Calu3 (cell line): Measurements from ENCODE around the gene MYO7A. TPM values are rescaled to one million over a fixed set of nuclear protein-coding genes. Genes with fewer than 3 reads are reported as not detected.

ENCODE experiments used
- BruUV-seq: library from RNA; stranded (reverse); fragments of 400-500 nt; replicated peaks from 2 replicates; lab custom pipeline; 2021; lab: Mats Ljungman, UMichigan
- CTCF ChIA-PET: fragments of 300-600 bp; sonication (Branson Sonifier 250); formaldehyde crosslinking; loops from one replicate; lab custom pipeline; 2022; ENCODE audit warnings: antibody characterized with exemption; lab: Charles Lee
- DNase-seq: peaks from one replicate; pipeline ENCODE4 v3.0.0; 2022
- H3K27ac Mint-ChIP-seq: one replicate; pipeline ENCODE4 v1.8.0; 2022; ENCODE audit warnings: mixed read lengths; ENCODE audit not compliant: unreplicated experiment
- H3K27me3 Mint-ChIP-seq: one replicate; pipeline ENCODE4 v1.8.0; 2022; ENCODE audit warnings: mixed read lengths; ENCODE audit not compliant: unreplicated experiment
- H3K36me3 Mint-ChIP-seq: one replicate; pipeline ENCODE4 v1.8.0; 2022; ENCODE audit warnings: mild to moderate bottlenecking, moderate library complexity, mixed read lengths; ENCODE audit not compliant: insufficient read depth, unreplicated experiment
- H3K4me1 Mint-ChIP-seq: one replicate; pipeline ENCODE4 v1.8.0; 2022; ENCODE audit warnings: mild to moderate bottlenecking, low read depth, mixed read lengths; ENCODE audit not compliant: unreplicated experiment
- H3K4me3 Mint-ChIP-seq: one replicate; pipeline ENCODE4 v1.8.0; 2022; ENCODE audit warnings: mild to moderate bottlenecking, low read depth, moderate library complexity, mixed read lengths; ENCODE audit not compliant: unreplicated experiment
- H3K9me3 Mint-ChIP-seq: one replicate; pipeline ENCODE4 v1.8.0; 2022; ENCODE audit warnings: low read depth, mixed read lengths; ENCODE audit not compliant: unreplicated experiment
- CTCF ChIP-seq: fragments of 200-600 bp; IDR thresholded peaks from one replicate; pipeline ENCODE4 v1.8.0; 2022; ENCODE audit warnings: antibody characterized with exemption; ENCODE audit not compliant: unreplicated experiment
- intact Hi-C: fragments of 100-400 bp; cut with micrococcal nuclease; formaldehyde crosslinking; loops from one replicate; pipeline ENCODE4 v1.10.0; 2022; ENCODE audit not compliant: unreplicated experiment
- total RNA-seq: library from RNA; stranded (reverse); gene quantifications from 2 replicates; pipeline ENCODE4 v1.2.3, GENCODE V29; 2022

MYO7A gene
- total RNA-seq, 1 experiment from 2014 or later = 3.7 TPM

- H3K27ac Mint-ChIP-seq = no peak overlapping the region
- H3K27me3 Mint-ChIP-seq = peaks cover 1% of the 10 kb centered on the region
- intact Hi-C loops = no loop called here
- no peak for DNase-seq
- H3K4me1 Mint-ChIP-seq = no peaks in the 10 kb centered on the region
- CTCF ChIA-PET = no interaction called here
- H3K4me3 Mint-ChIP-seq = no peak overlapping the region
- TF ChIP-seq CTCF = no peak
- BruUV-seq = no TSS peak
- no peaks in the 10 kb centered on the region for H3K36me3 Mint-ChIP-seq
- H3K9me3 Mint-ChIP-seq = no peaks in the 10 kb centered on the region
These were observed 45.4 kb downstream of the MYO7A start for GRCh38 chr11:77173494-77173893.

GRCh38 chr11:77174559-77174958 is 46.5 kb downstream of the MYO7A start:
- no peak for TF ChIP-seq CTCF
- H3K27me3 Mint-ChIP-seq = no peaks in the 10 kb centered on the region
- CTCF ChIA-PET = no interaction called here
- no peaks in the 10 kb centered on the region for H3K36me3 Mint-ChIP-seq
- no peak for DNase-seq
- H3K4me3 Mint-ChIP-seq = no peak overlapping the region
- no peaks in the 10 kb centered on the region for H3K9me3 Mint-ChIP-seq
- no peaks in the 10 kb centered on the region for H3K4me1 Mint-ChIP-seq
- intact Hi-C loops = no loop called here
- BruUV-seq = no TSS peak
- no peak overlapping the region for H3K27ac Mint-ChIP-seq

GRCh38 chr11:77175021-77175842 is 47.2 kb downstream of the MYO7A start:
- intact Hi-C loops = no loop called here
- H3K27ac Mint-ChIP-seq = no peak overlapping the region

GRCh38 chr11:77175869-77176539 is 48.0 kb downstream of the MYO7A start:
- H3K27me3 Mint-ChIP-seq = no peaks in the 10 kb centered on the region
- no peaks in the 10 kb centered on the region for H3K4me1 Mint-ChIP-seq
- CTCF ChIA-PET = interaction anchor here (0.9 kb wide), 1 partner anchor 12 kb away, joined by 3 read pairs; no protein-coding TSS in a partner anchor
- no peak for TF ChIP-seq CTCF
- no peak overlapping the region for H3K27ac Mint-ChIP-seq
- H3K9me3 Mint-ChIP-seq = no peaks in the 10 kb centered on the region
- H3K36me3 Mint-ChIP-seq = no peaks in the 10 kb centered on the region
- DNase-seq = no peak
- no peak overlapping the region for H3K4me3 Mint-ChIP-seq
- intact Hi-C loops = no loop called here
- BruUV-seq = no TSS peak

More at GRCh38 chr11:77175021-77175842, 47.2 kb downstream of the MYO7A start:
- Mint-ChIP-seq H3K4me1 (no peaks in the 10 kb centered on the region), H3K9me3 (no peaks in the 10 kb centered on the region), H3K4me3 (no peak overlapping the region), H3K27me3 (no peaks in the 10 kb centered on the region), H3K36me3 (no peaks in the 10 kb centered on the region)
- no TSS peak for BruUV-seq
- CTCF ChIA-PET = interaction anchor here (0.9 kb wide), 1 partner anchor 13 kb away, joined by 3 read pairs; no protein-coding TSS in a partner anchor
- no peak for TF ChIP-seq CTCF
- no peak for DNase-seq
